RWPE1 (cell line): ENCODE results near the gene GALNT18.

ENCODE experiments used
- CTCF ChIA-PET: fragments of 350-600 bp; sonication (Branson Sonifier 250); formaldehyde crosslinking; extraction: SDS; loops from one replicate; lab custom pipeline; 2021; lab: Yijun Ruan, JAX
- POLR2A ChIA-PET: fragments of 400-600 bp; formaldehyde crosslinking; extraction: SDS; loops from one replicate; lab custom pipeline; 2020; ENCODE audit warnings: antibody characterized with exemption; ENCODE audit not compliant: low non-redundant PET; lab: Yijun Ruan, JAX
- DNase-seq: peaks from one replicate; pipeline ENCODE4 v3.0.0; 2012; ENCODE audit warnings: low spot score
- H3K27ac ChIP-seq: fragments of 450-650 bp; 2 replicates; pipeline ENCODE4 v1.5.1; 2017
- TF ChIP-seq, protein P1 (sequence below): fragments of 450-650 bp; conservative IDR thresholded peaks from 2 replicates; pipeline ENCODE4 v1.5.1; 2017; ENCODE audit warnings: low read depth, mild to moderate bottlenecking

The GALNT18 gene

DNA sequence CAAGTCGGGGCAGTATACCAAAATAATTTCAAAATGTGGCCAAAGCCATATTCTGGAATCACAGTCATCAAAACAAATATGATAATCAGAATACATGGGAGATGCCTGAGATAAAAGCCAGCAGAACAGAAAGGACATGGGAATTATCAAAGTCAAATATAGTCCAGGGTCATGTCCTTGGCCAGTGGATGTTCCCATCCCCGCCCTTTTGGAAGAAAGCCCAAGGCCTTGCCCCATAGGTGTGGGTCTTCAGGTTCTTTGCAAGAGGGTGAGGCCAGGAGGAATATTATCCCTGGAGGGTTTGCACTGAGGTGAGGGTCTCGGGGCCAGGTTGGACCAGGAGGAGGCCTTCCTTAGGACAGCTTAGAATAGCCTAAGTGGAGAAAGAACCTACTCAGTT is 215.2 kb downstream of the GALNT18 start:
- no peak overlapping the region for H3K27ac ChIP-seq
- CTCF ChIA-PET, result no interaction called here
- TF ChIP-seq, protein P1, sequence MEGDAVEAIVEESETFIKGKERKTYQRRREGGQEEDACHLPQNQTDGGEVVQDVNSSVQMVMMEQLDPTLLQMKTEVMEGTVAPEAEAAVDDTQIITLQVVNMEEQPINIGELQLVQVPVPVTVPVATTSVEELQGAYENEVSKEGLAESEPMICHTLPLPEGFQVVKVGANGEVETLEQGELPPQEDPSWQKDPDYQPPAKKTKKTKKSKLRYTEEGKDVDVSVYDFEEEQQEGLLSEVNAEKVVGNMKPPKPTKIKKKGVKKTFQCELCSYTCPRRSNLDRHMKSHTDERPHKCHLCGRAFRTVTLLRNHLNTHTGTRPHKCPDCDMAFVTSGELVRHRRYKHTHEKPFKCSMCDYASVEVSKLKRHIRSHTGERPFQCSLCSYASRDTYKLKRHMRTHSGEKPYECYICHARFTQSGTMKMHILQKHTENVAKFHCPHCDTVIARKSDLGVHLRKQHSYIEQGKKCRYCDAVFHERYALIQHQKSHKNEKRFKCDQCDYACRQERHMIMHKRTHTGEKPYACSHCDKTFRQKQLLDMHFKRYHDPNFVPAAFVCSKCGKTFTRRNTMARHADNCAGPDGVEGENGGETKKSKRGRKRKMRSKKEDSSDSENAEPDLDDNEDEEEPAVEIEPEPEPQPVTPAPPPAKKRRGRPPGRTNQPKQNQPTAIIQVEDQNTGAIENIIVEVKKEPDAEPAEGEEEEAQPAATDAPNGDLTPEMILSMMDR, result no peak
- POLR2A ChIA-PET, result no interaction called here
- no peak for DNase-seq

DNA sequence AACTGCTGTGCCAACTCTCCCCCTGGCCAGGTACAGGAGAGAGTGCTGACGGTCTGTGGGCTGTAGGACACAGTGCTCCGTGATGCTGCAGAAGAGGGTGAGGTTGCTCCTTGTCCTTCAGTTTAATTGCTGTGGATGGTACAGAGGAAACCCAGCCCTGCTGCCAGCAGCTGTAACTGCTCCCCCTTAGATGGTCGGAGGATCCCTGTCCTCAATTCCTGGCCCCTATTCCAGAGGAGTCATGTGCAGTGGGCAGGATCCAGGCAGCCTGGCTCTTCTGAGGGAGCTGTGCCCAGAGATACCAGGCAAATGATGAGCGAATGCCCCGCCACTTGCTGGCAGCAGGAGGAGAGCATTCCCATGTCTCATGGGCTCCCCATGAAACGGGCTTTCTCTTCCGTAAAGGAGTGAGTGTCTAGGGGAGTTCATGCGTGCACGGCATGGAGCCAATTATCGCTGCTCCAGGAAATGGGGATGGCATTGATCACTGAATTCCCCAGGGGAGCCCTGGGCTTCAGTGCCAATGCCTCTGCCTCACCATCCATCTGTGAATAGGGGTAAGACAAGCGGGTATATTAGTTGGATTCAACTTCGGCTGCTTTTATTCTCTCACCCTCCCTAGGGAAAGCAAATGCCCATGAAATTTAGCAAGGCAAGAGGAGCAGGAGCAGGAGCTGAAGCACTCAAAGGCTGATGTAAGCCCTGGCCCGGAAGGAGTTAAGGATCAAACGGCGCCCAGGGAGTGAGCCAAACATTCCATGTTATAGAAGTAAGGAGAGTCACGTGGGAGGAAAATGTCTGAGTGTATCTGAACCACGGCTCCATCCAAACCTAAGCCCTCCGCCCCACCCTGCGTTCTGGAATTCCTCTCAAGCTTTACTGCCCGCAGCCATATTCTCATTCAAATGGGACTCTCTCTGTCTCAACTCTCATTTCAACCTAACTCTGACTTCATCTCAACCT is 217.8 kb downstream of the GALNT18 start:
- H3K27ac ChIP-seq, result no peak overlapping the region
- POLR2A ChIA-PET, result no interaction called here
- TF ChIP-seq, protein P1, result no peak
- DNase-seq, result no peak
- CTCF ChIA-PET, result no interaction called here

DNA sequence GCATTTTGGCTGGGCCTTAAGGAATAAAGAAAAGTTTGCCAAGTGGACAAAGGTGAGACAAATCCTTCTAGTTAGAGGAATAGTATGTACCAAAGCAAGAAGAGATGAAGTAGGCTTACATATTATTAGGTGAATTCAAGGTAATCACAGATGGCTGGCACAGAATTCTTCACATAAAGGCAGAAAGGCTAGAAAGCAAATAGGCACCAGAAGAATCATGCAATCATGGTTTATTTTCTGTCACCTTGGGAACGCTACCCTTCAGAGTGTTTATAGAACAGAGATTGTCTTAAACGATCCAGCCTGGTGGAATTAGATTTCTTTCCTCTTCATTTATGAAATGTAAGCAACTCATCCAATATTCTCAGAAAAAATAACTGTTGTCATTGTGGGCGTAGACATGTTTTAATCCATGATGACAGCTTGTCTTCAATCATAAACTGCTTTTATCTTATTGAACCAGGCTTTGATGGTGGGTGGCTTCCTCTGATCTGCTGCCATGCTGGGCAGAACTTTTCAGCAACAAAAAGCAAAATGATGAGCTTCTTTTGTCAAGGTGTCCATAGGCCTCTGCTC is 219.8 kb downstream of the GALNT18 start:
- TF ChIP-seq, protein P1, result no peak
- ChIA-PET CTCF (interaction anchor here (0.6 kb wide), 1 partner anchor 321 kb away, joined by 3 read pairs; no protein-coding TSS in a partner anchor), POLR2A (no interaction called here)
- DNase-seq, result no peak
- H3K27ac ChIP-seq, result no peak overlapping the region

GRCh38 chr11:11400635-11401232 is 221.1 kb downstream of the GALNT18 start:
- no peak overlapping the region for H3K27ac ChIP-seq
- DNase-seq, result no peak
- TF ChIP-seq, protein P1, result no peak
- ChIA-PET CTCF (no interaction called here), POLR2A (no interaction called here)

DNA sequence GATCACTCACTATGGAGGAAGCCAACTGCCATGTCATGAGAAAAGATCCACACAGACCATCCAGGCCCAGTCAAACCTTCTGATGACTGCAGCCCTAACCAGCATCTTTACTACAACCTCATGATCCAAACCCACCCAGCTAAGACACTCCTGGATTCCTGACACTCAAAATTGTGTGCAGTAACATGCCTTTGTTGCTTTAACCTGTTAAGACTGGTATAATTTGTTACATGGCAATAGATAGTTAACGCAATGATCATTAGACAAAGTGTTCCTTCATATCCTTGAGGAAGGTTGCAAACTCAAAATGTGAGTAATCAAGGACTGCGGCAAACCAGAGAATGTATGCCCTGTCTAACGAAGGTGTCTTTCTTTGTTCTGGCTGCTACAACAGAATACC is 221.7 kb downstream of the GALNT18 start:
- ChIA-PET POLR2A (no interaction called here), CTCF (no interaction called here)
- H3K27ac ChIP-seq, result no peak overlapping the region
- DNase-seq, result no peak
- TF ChIP-seq, protein P1, result no peak

DNA sequence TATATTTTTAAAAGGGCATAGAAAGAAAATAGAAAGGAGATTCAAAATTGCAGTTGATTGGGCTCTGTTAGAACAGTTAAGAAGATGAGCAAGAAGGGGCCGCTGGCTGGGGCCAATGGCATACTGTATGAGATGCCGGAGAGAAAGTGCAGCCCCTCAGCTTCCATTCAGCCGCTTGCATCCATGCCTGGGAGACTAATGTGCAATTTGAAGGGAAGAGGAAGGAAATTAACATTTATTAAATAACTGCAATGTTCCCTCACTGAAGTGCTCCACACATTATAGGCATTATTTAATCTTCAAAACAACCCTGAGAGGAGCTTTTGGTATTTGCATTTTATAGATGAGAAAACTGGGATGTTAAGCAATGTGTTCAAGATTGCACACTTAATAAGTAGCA is 224.0 kb downstream of the GALNT18 start:
- CTCF ChIA-PET, result interaction anchor here (0.6 kb wide), 1 partner anchor 191 kb away, joined by 3 read pairs; no protein-coding TSS in a partner anchor
- TF ChIP-seq, protein P1, result no peak
- POLR2A ChIA-PET, result no interaction called here
- no peak for DNase-seq
- no peak overlapping the region for H3K27ac ChIP-seq
